Transverse colon (tissue), 4 donors: ENCODE measurements around the gene MYDGF.

ENCODE experiments used
- EP300 ChIP-seq: sonication (generic); formaldehyde crosslinking; IDR thresholded peaks from one replicate; pipeline ENCODE4 v1.6.1; 2017; ENCODE audit warnings: antibody characterized with exemption, low read depth
- POLR2A ChIP-seq: fragments of 450-650 bp; IDR thresholded peaks from one replicate; pipeline ENCODE4 v1.6.1; 2016; ENCODE audit warnings: antibody characterized with exemption, mild to moderate bottlenecking, moderate library complexity
- POLR2AphosphoS5 ChIP-seq, 3 donors: sonication (generic); formaldehyde crosslinking; IDR thresholded peaks; one replicate each; pipeline ENCODE4 v1.6.1; 2016; ENCODE audit warnings: antibody characterized with exemption in 3 of 3
- TF ChIP-seq, protein P1 (sequence below), 5 experiments: fragments of 200-600 bp in 3 of 5; fragments of 450-650 bp in 2 of 5; sonication (generic) in 3 of 5; IDR thresholded peaks; 1 replicate in 2 of 5; 2 replicates in 3 of 5; pipeline ENCODE4 v1.5.1; 2016 to 2017; ENCODE audit warnings: antibody characterized with exemption in 5 of 5, inconsistent platforms in 3 of 5, mild to moderate bottlenecking in 2 of 5, moderate library complexity in 1 of 5

DNA sequence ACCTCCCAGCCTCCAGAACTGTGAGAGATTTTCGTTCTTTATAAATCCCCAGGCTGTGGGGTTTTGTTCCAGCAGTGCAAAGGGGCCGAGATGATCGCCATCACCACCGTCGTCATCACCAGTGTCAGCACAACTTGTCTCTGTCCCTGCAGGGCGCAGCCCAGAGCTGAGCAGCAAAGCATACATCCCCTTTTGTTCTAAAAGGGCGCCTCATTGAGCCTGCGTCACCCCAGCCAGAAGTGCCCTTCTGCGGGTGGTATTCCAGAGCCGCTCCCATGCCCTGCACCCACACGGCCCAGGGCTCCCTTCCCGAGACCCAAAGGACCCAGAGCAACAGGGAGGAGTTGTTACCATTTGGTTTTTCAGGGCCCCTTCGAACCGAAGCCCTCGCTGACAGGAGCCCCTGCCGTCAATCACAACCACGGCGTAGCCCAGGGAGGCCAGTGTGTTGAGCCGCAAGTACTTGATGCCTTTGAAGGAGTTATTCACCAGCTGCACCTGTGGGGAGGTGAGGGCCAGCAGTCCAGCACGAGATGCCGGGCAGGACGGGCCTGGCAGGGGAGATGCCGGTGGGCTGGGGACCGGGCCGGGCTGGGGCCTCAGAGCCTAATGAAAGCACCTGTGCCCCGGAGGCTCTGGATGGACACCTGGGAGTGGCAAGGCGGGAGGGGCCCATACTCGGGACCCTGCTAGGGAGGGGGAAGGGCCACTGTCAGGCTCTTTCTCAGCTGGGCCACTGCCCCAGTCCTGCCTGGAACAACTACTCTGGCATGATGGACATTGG, 14.4 kb upstream of the MYDGF start:
- TF ChIP-seq POLR2A: no peak
- TF ChIP-seq, protein P1, sequence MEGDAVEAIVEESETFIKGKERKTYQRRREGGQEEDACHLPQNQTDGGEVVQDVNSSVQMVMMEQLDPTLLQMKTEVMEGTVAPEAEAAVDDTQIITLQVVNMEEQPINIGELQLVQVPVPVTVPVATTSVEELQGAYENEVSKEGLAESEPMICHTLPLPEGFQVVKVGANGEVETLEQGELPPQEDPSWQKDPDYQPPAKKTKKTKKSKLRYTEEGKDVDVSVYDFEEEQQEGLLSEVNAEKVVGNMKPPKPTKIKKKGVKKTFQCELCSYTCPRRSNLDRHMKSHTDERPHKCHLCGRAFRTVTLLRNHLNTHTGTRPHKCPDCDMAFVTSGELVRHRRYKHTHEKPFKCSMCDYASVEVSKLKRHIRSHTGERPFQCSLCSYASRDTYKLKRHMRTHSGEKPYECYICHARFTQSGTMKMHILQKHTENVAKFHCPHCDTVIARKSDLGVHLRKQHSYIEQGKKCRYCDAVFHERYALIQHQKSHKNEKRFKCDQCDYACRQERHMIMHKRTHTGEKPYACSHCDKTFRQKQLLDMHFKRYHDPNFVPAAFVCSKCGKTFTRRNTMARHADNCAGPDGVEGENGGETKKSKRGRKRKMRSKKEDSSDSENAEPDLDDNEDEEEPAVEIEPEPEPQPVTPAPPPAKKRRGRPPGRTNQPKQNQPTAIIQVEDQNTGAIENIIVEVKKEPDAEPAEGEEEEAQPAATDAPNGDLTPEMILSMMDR (IDR thresholded peaks at IDR 0.05): no peak
- TF ChIP-seq EP300: no peak
- TF ChIP-seq POLR2AphosphoS5 (IDR thresholded peaks at IDR 0.05): no peak
